ENCODE data around the gene OR12D3.
"Not testable (repeated sequence)": the region's sequence is repeated elsewhere in the genome, so short reads cannot be mapped to it uniquely, and the experiment has no call there.

The OR12D3 gene

GRCh38 chr6:29375191-29375590 is at the start of gene OR12D3:
TSS of gene OR12D3 (minus strand) at chr6:29375291. CDS start at chr6:29375287, 4 bp downstream.
- no peak for DNase-seq (ENCODE audit: low spot score)

- peak; percentile 9 for DNase-seq (ENCODE audit: low spot score)
Observed at GRCh38 chr6:29424575-29424974, 49.5 kb upstream of the OR12D3 start.

GRCh38 chr6:29424168-29424567 is 49.1 kb upstream of the OR12D3 start:
- DNase-seq (ENCODE audit: low spot score): no peak

- DNase-seq (ENCODE audit: low spot score): peak; percentile 80
Observed at GRCh38 chr6:29419516-29419915, 44.4 kb upstream of the OR12D3 start.

GRCh38 chr6:29414588-29414987 is 39.5 kb upstream of the OR12D3 start, which contains the start of gene OR12D1:
TSS of gene OR12D1 (plus strand) at chr6:29414928.
- peak; percentile 80 for DNase-seq (ENCODE audit: low spot score)

GRCh38 chr6:29403801-29404200 is 28.7 kb upstream of the OR12D3 start:
- no peak for DNase-seq (ENCODE audit: low spot score)

GRCh38 chr6:29399525-29399924 is 24.4 kb upstream of the OR12D3 start:
- no peak for DNase-seq (ENCODE audit: low spot score)

- no peak for DNase-seq (ENCODE audit: low spot score)
Observed at GRCh38 chr6:29395331-29395730, 20.2 kb upstream of the OR12D3 start, which contains the start of gene OR12D2. TSS of gene OR12D2 (plus strand) at chr6:29395631. CDS start at chr6:29396700, 1,069 bp downstream.

GRCh38 chr6:29388533-29388932 is 13.4 kb upstream of the OR12D3 start:
- DNase-seq (ENCODE audit: low spot score): no peak

GRCh38 chr6:29376003-29376402 is 912 bp upstream of the OR12D3 start:
- DNase-seq (ENCODE audit: low spot score): peak; percentile 30

- DNase-seq (ENCODE audit: low spot score): no peak
Observed at GRCh38 chr6:29368765-29369164, 6.3 kb downstream of the OR12D3 start, which contains the start of gene OR5V1. TSS of gene OR5V1 (minus strand) at chr6:29368865. CDS start at chr6:29356195, 12,670 bp downstream.

- DNase-seq (ENCODE audit: low spot score): no peak
Observed at GRCh38 chr6:29355603-29356002, 19.5 kb downstream of the OR12D3 start.

GRCh38 chr6:29354980-29355379 is 20.1 kb downstream of the OR12D3 start:
- DNase-seq (ENCODE audit: low spot score): no peak

- DNase-seq (ENCODE audit: low spot score): not testable (repeated sequence)
Observed at GRCh38 chr6:29349348-29349747, 25.7 kb downstream of the OR12D3 start.

GRCh38 chr6:29345380-29345779 is 29.7 kb downstream of the OR12D3 start:
- DNase-seq (ENCODE audit: low spot score): no peak

- no peak for DNase-seq (ENCODE audit: low spot score)
Observed at GRCh38 chr6:29336269-29336668, 38.8 kb downstream of the OR12D3 start.

GRCh38 chr6:29332676-29333075 is 42.4 kb downstream of the OR12D3 start:
- DNase-seq (ENCODE audit: low spot score): no peak

GRCh38 chr6:29325777-29326176 is 49.3 kb downstream of the OR12D3 start:
- DNase-seq (ENCODE audit: low spot score): no peak
